ENCODE measurements around the gene MYOCD.

The MYOCD gene

GRCh38 chr17:12744786-12745185 lies 79.1 kb downstream of the MYOCD start:
- TF ChIP-seq EZH2phosphoT487 (IDR thresholded peaks at IDR 0.05; ENCODE audit: borderline replicate concordance) (no peak), CTCF (conservative IDR thresholded peaks at IDR 0.05; ENCODE audit: low read length) (no peak)
- H2AFZ ChIP-seq (ENCODE audit: low read length): no peak overlapping the region
- no peak overlapping the region for H3K9ac ChIP-seq (ENCODE audit: low read depth, low read length, poor library complexity, severe bottlenecking)
- no peaks in the 10 kb centered on the region for H3K9me3 ChIP-seq (ENCODE audit: insufficient read depth, low read depth, low read length)
- no peaks in the 10 kb centered on the region for H3F3A ChIP-seq (ENCODE audit: low read depth)
- H3K4me1 ChIP-seq (ENCODE audit: insufficient read depth, low read length, poor library complexity, severe bottlenecking): no peaks in the 10 kb centered on the region
- no peaks in the 10 kb centered on the region for H4K20me1 ChIP-seq (ENCODE audit: insufficient read depth, low read length, poor library complexity, severe bottlenecking)
- no peaks in the 10 kb centered on the region for H3K9me2 ChIP-seq (replicated peaks; ENCODE audit: low read depth, low read length)
- no peaks in the 10 kb centered on the region for H3K36me3 ChIP-seq (ENCODE audit: insufficient read depth, low read length)
- H3K4me3 ChIP-seq (ENCODE audit: low read length, poor library complexity, severe bottlenecking): no peak overlapping the region
- no peaks in the 10 kb centered on the region for H3K79me2 ChIP-seq (ENCODE audit: insufficient read depth, low read length)
- no peaks in the 10 kb centered on the region for H3K27me3 ChIP-seq (ENCODE audit: insufficient read depth, low read length, poor library complexity, severe bottlenecking)
- H3K4me2 ChIP-seq (ENCODE audit: low read depth, low read length, poor library complexity, severe bottlenecking): no peak overlapping the region

DNA sequence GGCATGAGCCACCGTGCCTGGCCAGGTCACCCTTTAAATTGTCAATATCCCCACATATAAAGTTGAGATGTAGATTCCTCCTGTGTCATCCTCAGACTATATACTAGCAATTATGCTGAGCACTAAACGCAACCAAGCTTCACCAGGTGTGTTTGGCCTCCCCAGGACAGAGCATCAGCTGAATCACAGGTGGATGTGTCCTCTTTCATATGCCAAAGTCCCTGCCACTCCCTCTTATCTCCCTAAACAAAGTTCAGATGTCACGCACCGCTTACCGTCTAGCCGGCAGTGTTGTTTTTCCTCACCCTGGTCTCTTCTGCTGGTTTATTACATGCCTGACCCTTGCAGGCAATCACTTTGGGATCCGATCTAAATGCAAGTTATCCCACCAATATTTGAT lies 79.8 kb downstream of the MYOCD start:
- Histone ChIP-seq H3K4me3 (ENCODE audit: low read length, poor library complexity, severe bottlenecking) (no peak overlapping the region), H3K9me3 (ENCODE audit: insufficient read depth, low read depth, low read length) (no peaks in the 10 kb centered on the region), H3K36me3 (ENCODE audit: insufficient read depth, low read length) (no peaks in the 10 kb centered on the region), H3K9ac (ENCODE audit: low read depth, low read length, poor library complexity, severe bottlenecking) (no peak overlapping the region), H2AFZ (ENCODE audit: low read length) (no peak overlapping the region), H3K79me2 (ENCODE audit: insufficient read depth, low read length) (no peaks in the 10 kb centered on the region), H4K20me1 (ENCODE audit: insufficient read depth, low read length, poor library complexity, severe bottlenecking) (no peaks in the 10 kb centered on the region), H3F3A (ENCODE audit: low read depth) (no peaks in the 10 kb centered on the region), H3K9me2 (replicated peaks; ENCODE audit: low read depth, low read length) (no peaks in the 10 kb centered on the region), H3K27me3 (ENCODE audit: insufficient read depth, low read length, poor library complexity, severe bottlenecking) (no peaks in the 10 kb centered on the region), H3K4me2 (ENCODE audit: low read depth, low read length, poor library complexity, severe bottlenecking) (no peak overlapping the region), H3K4me1 (ENCODE audit: insufficient read depth, low read length, poor library complexity, severe bottlenecking) (no peaks in the 10 kb centered on the region)
- TF ChIP-seq EZH2phosphoT487 (IDR thresholded peaks at IDR 0.05; ENCODE audit: borderline replicate concordance): no peak
- no peak for TF ChIP-seq CTCF (conservative IDR thresholded peaks at IDR 0.05; ENCODE audit: low read length)

DNA sequence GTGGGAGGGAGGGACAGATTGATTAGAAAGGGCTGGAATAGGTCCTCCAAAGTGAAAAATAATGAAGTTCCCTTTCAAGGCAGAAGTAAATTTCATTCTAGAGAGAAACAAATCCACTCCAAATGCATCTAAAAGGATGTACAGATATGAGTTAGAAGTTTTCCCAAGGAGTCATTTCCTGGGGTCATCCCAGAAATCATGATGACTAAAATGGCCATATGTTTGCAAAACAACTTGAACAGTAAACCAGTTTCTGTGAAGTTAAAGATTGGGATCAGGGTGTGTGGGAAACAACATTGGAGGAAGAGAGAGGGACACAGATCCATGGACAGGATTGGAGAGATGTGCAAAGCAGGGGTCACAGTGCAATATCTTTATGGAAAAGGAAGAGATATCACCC lies 91.1 kb downstream of the MYOCD start:
- H3K9me3 ChIP-seq (ENCODE audit: insufficient read depth, low read depth, low read length): peaks cover 5% of the 10 kb centered on the region; the same call in 1 of the 2 replicates
- no peak overlapping the region for H2AFZ ChIP-seq (ENCODE audit: low read length)
- no peaks in the 10 kb centered on the region for H3K36me3 ChIP-seq (ENCODE audit: insufficient read depth, low read length)
- no peak for TF ChIP-seq EZH2phosphoT487 (IDR thresholded peaks at IDR 0.05; ENCODE audit: borderline replicate concordance)
- no peak for TF ChIP-seq CTCF (conservative IDR thresholded peaks at IDR 0.05; ENCODE audit: low read length)
- H3K79me2 ChIP-seq (ENCODE audit: insufficient read depth, low read length): no peaks in the 10 kb centered on the region
- H3K4me3 ChIP-seq (ENCODE audit: low read length, poor library complexity, severe bottlenecking): no peak overlapping the region
- no peak overlapping the region for H3K4me2 ChIP-seq (ENCODE audit: low read depth, low read length, poor library complexity, severe bottlenecking)
- H3F3A ChIP-seq (ENCODE audit: low read depth): no peaks in the 10 kb centered on the region
- H3K9ac ChIP-seq (ENCODE audit: low read depth, low read length, poor library complexity, severe bottlenecking): no peak overlapping the region
- H3K9me2 ChIP-seq (replicated peaks; ENCODE audit: low read depth, low read length): no peaks in the 10 kb centered on the region
- H3K27me3 ChIP-seq (ENCODE audit: insufficient read depth, low read length, poor library complexity, severe bottlenecking): no peaks in the 10 kb centered on the region
- H3K4me1 ChIP-seq (ENCODE audit: insufficient read depth, low read length, poor library complexity, severe bottlenecking): no peaks in the 10 kb centered on the region
- no peaks in the 10 kb centered on the region for H4K20me1 ChIP-seq (ENCODE audit: insufficient read depth, low read length, poor library complexity, severe bottlenecking)
